Measurements from ENCODE around the gene MECP2.

- no peak for TF ChIP-seq POLR2A (IDR thresholded peaks at IDR 0.05)
- TF ChIP-seq CTCF (IDR thresholded peaks at IDR 0.05) = no peak
- no peak for TF ChIP-seq EP300 (IDR thresholded peaks at IDR 0.05)
These were observed 95.2 kb downstream of the MECP2 start for GRCh38 chrX:154002215-154002719.
